Activated T-cell treated with anti-CD3 and anti-CD28 coated beads, Interleukin-2, amount 50 U/mL, for 1 hour (primary cell): ENCODE data around the gene MRGPRX2.

Experiments used
- DNase-seq: peaks from one replicate; pipeline ENCODE4 v3.0.0-alpha.2; 2020

The MRGPRX2 gene

DNA sequence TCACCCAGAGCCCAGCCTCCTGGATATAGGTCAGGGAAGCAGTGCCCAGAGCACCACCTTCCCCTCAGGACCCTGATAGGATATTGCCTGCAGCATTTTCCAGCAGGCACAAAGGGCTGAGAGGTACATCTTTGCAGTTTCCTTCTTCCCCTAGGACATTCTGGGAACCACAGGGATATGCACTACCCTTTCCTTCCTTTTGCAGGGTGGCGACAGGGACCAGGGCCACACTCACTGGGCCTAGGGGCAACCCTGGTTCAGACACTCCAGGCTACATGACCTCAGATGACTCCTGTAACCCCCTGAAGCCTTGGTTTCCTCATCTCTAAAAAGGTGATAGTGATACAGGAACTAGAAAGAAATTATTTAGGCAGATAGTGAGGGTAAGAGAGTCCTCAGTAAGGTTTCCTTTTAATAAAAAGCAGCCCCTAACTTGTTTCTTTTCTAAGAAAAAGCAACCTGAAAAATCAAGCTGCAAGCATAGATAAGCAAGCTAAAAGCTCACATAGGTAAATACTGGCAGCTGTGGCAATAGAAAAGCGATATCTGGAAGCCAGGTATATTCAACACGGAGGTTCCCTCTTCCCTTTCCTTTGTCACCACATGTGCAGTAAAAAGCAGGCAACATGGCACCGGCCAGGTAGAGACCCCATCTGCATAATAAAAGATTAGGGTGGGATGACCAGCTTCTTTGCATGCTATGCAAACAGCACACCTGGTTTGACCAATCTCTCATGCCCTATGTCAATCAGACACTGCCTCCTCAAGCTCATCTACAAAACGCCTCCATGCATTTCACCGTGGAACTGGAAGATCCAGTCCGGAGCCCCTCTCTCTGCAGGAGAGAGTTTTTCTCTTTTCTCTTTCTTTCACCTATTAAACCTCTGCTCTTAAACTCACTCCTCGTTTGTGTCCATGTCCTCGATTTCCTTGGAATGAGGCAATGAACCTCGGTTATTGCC lies 13.2 kb upstream of the MRGPRX2 start:
- DNase-seq: no peak

DNA sequence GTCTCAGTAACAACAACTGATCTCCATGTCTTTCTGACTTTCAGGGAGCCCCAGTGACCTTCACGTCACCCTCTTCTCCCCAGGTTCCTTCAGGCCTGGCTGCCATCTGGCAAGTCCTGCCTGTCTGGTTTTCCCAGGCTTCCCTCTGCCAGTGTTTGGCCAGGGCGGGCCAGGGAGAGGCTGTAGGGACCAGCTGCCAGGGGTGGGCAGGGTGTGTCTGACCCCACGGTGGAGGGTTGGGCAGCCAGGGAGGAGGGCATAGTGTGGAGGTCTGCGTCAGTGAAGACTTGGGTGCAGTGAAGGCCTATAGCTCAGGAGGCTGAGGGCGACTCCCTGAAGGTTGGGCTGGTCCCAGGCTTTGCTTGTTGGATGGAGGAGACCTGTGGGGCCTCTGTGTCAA lies 11.9 kb upstream of the MRGPRX2 start:
- no peak for DNase-seq

GRCh38 chr11:19071255-19071654 lies 10.7 kb upstream of the MRGPRX2 start:
- DNase-seq: peak; percentile 50

DNA sequence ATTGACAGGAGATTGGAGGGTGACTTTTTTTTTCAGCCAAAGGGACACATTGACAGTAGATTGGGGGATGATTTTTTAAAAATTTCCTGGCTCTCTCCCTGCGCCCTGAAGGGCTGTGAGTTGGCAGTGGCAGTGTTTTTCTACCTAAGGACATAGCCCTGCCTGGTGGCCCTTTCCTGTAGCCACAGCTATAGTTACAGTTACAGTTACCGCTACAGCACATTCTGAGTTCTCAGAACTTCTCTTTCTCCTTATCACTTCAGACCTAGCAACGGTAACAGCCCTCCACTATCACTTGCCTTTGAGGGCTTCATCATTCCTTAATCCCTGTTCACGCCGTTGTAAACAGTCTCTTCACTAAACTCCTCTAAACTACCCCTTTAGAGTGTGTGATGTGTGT lies 684 bp downstream of the MRGPRX2 start:
- no peak for DNase-seq

- DNase-seq: no peak
Measured at GRCh38 chr11:19055905-19056304, 4.6 kb downstream of the MRGPRX2 start.

DNA sequence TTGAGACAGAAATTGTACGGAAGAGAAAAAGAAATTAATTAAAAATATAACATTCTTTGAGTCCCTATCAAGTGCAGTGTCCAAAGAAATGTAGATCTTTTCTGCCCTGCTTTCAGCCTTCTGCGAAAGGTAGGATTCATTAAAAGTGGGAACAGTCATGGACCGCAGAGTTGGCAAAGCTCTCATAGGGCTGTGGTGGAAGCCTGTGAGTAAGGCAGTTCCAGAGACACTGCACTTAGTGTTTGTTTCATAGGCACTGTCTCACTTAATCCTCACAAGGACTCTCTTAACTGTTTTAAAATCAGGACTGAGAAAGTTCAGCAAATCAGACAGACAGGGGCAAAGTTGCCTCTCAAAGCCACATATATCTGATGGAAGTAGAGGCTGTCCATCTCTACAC lies 5.5 kb downstream of the MRGPRX2 start:
- DNase-seq: no peak

DNA sequence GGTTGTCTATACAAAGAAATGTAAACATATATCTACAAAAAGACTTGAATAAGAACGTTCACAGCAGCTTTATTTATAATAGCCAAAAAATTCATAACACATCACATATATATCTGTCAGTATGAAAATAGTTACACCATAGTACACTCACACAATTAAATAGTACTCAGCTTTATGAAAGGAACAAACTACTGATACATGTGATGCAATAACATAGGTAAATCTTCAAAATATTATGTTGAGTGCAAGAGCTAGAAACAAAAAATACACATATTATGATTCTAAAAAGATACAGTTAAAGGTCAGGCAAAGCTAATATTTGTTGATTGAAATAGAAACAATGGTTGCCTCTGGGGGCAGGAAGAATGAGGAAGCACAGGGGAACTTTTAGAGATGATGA lies 6.6 kb downstream of the MRGPRX2 start:
- no peak for DNase-seq

DNA sequence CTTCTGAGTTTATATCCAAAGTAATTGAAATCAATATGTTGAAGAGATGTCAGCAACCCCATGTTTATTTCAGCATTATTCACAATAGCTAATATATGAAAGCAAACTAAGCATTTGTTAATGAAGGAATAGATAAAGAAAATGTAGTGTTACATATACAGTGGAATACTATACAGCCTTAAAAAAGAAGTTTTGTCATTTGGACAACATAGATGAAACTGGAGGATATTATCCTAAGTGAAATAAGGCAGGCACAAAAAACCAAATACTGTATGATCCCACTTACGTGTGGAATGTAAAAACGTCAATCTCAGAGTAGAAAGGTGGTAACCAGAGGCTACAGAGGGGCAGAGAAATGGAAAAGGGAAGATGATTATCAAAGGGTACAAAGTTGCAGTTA lies 10.2 kb downstream of the MRGPRX2 start:
- DNase-seq: no peak

DNA sequence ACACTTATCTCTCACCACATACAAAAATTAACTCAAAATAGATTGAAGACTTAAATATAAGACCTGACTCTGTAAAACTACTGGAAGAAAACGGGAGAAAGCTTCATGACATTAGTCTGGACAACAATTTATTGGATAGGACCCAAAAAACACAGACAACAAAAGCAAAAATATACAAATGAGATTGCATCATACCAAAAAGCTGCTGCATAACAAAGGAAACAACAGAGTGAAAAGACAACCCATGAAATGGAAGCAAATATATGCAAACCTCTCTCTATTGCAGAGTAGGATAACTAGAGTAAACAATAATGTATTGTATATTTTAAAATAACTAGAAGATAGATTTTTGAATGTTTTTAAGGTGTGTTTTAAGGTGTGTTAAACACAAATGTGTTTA lies 11.2 kb downstream of the MRGPRX2 start:
- DNase-seq: no peak

DNA sequence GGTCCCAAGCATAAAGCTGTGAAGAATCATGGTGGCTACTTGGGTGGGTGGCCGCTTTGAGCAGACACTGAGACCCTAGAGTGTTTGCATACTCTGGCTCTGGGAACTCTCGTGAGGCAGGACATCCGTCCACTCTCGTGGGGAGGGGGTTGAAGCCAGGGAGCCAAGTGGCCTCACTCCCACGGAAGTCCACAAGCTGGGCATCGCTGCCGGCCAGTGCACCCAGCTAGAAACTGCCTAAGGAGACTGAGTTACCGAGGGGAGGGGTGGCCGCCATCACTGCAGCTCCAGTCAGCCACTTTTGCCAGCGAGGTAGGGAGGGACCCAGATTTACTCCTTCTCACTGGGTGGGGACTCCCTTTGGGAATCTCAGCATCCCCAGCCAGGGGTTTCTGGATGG lies 20.5 kb downstream of the MRGPRX2 start:
- no peak for DNase-seq

- DNase-seq: no peak
Measured at GRCh38 chr11:19039409-19039808, 21.1 kb downstream of the MRGPRX2 start.

DNA sequence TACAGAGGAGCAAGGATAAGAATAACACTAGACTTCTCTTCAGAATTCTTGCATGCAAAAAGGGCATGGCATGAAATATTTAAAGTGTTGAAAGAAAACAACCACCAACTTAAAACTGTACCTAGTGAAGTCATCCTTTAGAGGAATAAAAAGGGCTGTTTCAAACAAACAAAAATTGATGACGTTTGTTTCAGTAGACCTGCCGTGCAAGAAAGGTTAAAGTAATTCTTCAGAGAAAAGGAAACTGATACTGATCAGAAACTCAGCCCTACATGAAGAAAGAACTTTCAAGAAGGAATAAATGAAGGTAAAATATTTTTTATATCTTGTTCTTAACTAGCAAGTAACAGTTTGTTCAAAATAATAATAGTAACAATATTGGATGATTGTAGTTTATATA lies 27.5 kb downstream of the MRGPRX2 start:
- no peak for DNase-seq

GRCh38 chr11:19027829-19028595 lies 32.5 kb downstream of the MRGPRX2 start:
- no peak for DNase-seq

DNA sequence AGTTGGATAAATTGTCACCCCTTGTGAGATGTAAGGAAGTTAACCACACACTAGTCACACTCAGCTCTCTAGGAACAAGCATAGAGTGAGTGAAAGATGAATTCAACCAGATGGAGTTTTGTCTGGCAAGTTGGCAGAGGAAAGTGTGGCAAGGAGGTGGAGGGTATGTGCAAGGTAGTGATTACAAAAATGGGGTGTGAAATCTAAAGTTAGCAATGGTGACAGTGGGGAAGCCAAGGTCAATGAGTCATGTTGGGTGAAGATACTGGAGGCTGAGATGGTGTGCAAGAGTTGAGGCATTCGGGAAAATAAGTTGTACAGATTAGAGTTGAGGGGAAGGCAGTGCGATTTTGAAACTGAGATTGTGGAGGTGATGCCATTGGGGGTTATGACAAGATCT lies 33.7 kb downstream of the MRGPRX2 start:
- no peak for DNase-seq

- no peak for DNase-seq
Measured at GRCh38 chr11:19025481-19026406, 34.8 kb downstream of the MRGPRX2 start.

- no peak for DNase-seq
Measured at GRCh38 chr11:19020831-19021230, 39.7 kb downstream of the MRGPRX2 start.

- no peak for DNase-seq
Measured at GRCh38 chr11:19018901-19019300, 41.6 kb downstream of the MRGPRX2 start.

DNA sequence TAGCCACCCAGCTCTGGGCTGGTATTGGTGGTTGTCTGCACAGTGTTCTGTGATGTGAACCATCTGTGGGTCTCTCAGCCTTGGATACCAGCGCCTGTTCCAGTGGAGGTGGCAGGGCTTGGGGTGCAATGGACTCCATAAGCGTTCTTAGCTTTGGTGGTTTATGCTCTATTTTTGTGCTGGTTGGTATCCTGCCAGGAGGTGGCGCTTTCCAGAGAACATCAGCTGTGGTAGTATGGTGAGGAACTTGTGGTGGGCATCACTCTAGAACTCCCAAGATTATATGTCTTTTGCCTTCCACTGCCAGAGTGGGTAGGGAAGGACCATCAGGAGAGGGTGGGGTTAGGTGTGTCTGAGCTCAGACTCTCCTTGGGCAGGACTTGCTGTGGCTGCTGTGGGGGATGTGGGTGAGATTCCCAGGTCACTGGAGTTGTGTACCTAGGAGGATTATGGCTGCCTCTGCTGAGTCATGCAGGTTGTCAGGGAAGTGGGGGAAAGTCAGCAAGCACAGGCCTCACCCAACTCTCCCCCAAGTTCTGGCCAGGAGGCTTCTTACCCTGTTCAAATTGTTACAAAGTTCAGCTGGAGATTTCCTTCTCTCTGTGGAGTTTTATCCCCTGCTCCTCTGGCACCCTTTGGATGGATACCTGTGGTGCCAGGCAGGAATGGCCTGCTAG lies 47.2 kb downstream of the MRGPRX2 start:
- DNase-seq: no peak

- DNase-seq: no peak
Measured at GRCh38 chr11:19012636-19013035, 47.9 kb downstream of the MRGPRX2 start.
